Liver (tissue), 3 donors: ENCODE data around the gene ESRRB.

Experiments used
- CTCF ChIP-seq: fragments of 150-350 bp; IDR thresholded peaks from 2 replicates; pipeline ENCODE4 v1.5.1; 2017; ENCODE audit warnings: improper control_type of control experiment, low read depth, low read length; ENCODE audit not compliant: missing input control
- MAX ChIP-seq: IDR thresholded peaks from 2 replicates; pipeline ENCODE4 v1.6.1; 2016; ENCODE audit warnings: antibody characterized with exemption
- RXRA ChIP-seq, 2 donors: IDR thresholded peaks; 2 replicates each; pipeline ENCODE4 v1.6.1; 2017 to 2018; ENCODE audit warnings: antibody characterized with exemption in 2 of 2, mild to moderate bottlenecking in 1 of 2
- SP1 ChIP-seq: IDR thresholded peaks from 2 replicates; pipeline ENCODE4 v1.6.1; 2018; ENCODE audit warnings: antibody characterized with exemption, mild to moderate bottlenecking
- TAF1 ChIP-seq: conservative IDR thresholded peaks from 2 replicates; pipeline ENCODE4 v1.6.1; 2016; ENCODE audit warnings: antibody characterized with exemption, mild to moderate bottlenecking
- donor health status: healthy.
- donor health status: healthy.

- TF ChIP-seq CTCF: no peak
- no peak for TF ChIP-seq MAX
- no peak for TF ChIP-seq TAF1
- TF ChIP-seq SP1: no peak
- TF ChIP-seq RXRA (IDR thresholded peaks at IDR 0.05): no peak
Observed at GRCh38 chr14:76380991-76381390, 5.1 kb downstream of the ESRRB start.
